Left ventricle myocardium inferior (tissue), 1 donor: ENCODE results near the gene CHRNA3. TPM values are rescaled to one million over a fixed set of nuclear protein-coding genes. Genes with fewer than 3 reads are reported as not detected.

Experiments used
- DNase-seq: peaks from one replicate; pipeline ENCODE4 v3.0.0-alpha.2; 2020
- H3K27ac ChIP-seq: fragments of 200-600 bp; replicated peaks from 2 replicates; pipeline ENCODE4 v1.8.0; 2021
- H3K27me3 ChIP-seq: fragments of 200-600 bp; 2 replicates; pipeline ENCODE4 v1.8.0; 2021; ENCODE audit warnings: low read depth
- H3K36me3 ChIP-seq: fragments of 200-600 bp; 2 replicates; pipeline ENCODE4 v1.8.0; 2021
- H3K4me1 ChIP-seq: fragments of 200-600 bp; 2 replicates; pipeline ENCODE4 v1.8.0; 2021
- H3K4me3 ChIP-seq: fragments of 200-600 bp; 2 replicates; pipeline ENCODE4 v1.8.0; 2021; ENCODE audit warnings: mild to moderate bottlenecking, moderate library complexity
- H3K9me3 ChIP-seq: fragments of 200-600 bp; replicated peaks from 2 replicates; pipeline ENCODE4 v1.8.0; 2021
- CTCF ChIP-seq: fragments of 200-600 bp; IDR thresholded peaks from 2 replicates; pipeline ENCODE4 v1.8.0; 2021; ENCODE audit warnings: antibody characterized with exemption, mild to moderate bottlenecking, borderline replicate concordance
- intact Hi-C: fragments of 100-400 bp; cut with micrococcal nuclease; formaldehyde crosslinking; loops from one replicate; pipeline ENCODE4 v1.11.0; 2022
- total RNA-seq: library from RNA; stranded (reverse); fragmentation: NEBNext Ultra II Directional; extraction: Animal tissue kit (Norgen Biotek cat#: 25700); gene quantifications from one replicate; pipeline ENCODE4 v1.2.1, GENCODE V29; 2021
- donor health status: DM: no; HTN: yes; CAD: no; lungs with severe emphysema.

Gene CHRNA3
- total RNA-seq, 1 donor from 2014 or later = 0.25 TPM

- DNase-seq = no peak
- Histone ChIP-seq H3K4me1 (no peaks in the 10 kb centered on the region), H3K9me3 (no peaks in the 10 kb centered on the region), H3K27ac (no peak overlapping the region), H3K4me3 (no peak overlapping the region), H3K36me3 (no peaks in the 10 kb centered on the region), H3K27me3 (no peaks in the 10 kb centered on the region)
- intact Hi-C loops = no loop called here
- TF ChIP-seq CTCF = no peak
Measured at GRCh38 chr15:78651930-78652615, 31.3 kb upstream of the CHRNA3 start.

GRCh38 chr15:78651007-78651406 is 30.2 kb upstream of the CHRNA3 start:
- no peaks in the 10 kb centered on the region for H3K36me3 ChIP-seq
- no peaks in the 10 kb centered on the region for H3K27me3 ChIP-seq
- intact Hi-C loops = no loop called here
- H3K4me3 ChIP-seq = no peak overlapping the region
- H3K27ac ChIP-seq = no peak overlapping the region
- DNase-seq = no peak
- no peaks in the 10 kb centered on the region for H3K9me3 ChIP-seq
- TF ChIP-seq CTCF = no peak
- H3K4me1 ChIP-seq = no peaks in the 10 kb centered on the region

GRCh38 chr15:78650022-78650421 is 29.2 kb upstream of the CHRNA3 start:
- Histone ChIP-seq H3K27ac (no peak overlapping the region), H3K9me3 (no peaks in the 10 kb centered on the region), H3K4me3 (no peak overlapping the region), H3K27me3 (no peaks in the 10 kb centered on the region), H3K4me1 (peaks cover 4% of the 10 kb centered on the region), H3K36me3 (no peaks in the 10 kb centered on the region)
- intact Hi-C loops = no loop called here
- no peak for DNase-seq
- no peak for TF ChIP-seq CTCF

- no peaks in the 10 kb centered on the region for H3K36me3 ChIP-seq
- no peak overlapping the region for H3K4me3 ChIP-seq
- intact Hi-C loops = loop anchor here (10.0 kb wide), 1 partner anchor 60 kb away; no protein-coding TSS in a partner anchor
Measured at GRCh38 chr15:78645009-78645408, 24.2 kb upstream of the CHRNA3 start.

GRCh38 chr15:78642331-78642730 is 21.5 kb upstream of the CHRNA3 start:
- Histone ChIP-seq H3K4me1 (peaks cover 20% of the 10 kb centered on the region), H3K27ac (no peak overlapping the region), H3K36me3 (no peaks in the 10 kb centered on the region), H3K4me3 (no peak overlapping the region), H3K9me3 (no peaks in the 10 kb centered on the region), H3K27me3 (peaks cover 41% of the 10 kb centered on the region)
- TF ChIP-seq CTCF = no peak
- DNase-seq = no peak
- intact Hi-C loops = loop anchor here (10.0 kb wide), 1 partner anchor 62 kb away; no protein-coding TSS in a partner anchor

More at GRCh38 chr15:78645009-78645408, 24.2 kb upstream of the CHRNA3 start:
- H3K27ac ChIP-seq = no peak overlapping the region
- TF ChIP-seq CTCF = no peak
- peaks cover 20% of the 10 kb centered on the region for H3K4me1 ChIP-seq
- no peak for DNase-seq
- peaks cover 19% of the 10 kb centered on the region for H3K27me3 ChIP-seq
- no peaks in the 10 kb centered on the region for H3K9me3 ChIP-seq
